T-helper 2 cell treated with Interferon-gamma antibody and Interleukin-4, amounts not matched to agents 5 μg/mL and 100 μg/mL, for 36 hours (primary cell): Measurements from ENCODE around the gene OCIAD2.
"Not testable (repeated sequence)": the region's sequence is repeated elsewhere in the genome, so short reads cannot be mapped to it uniquely, and the experiment has no call there.

ENCODE experiments used
- DNase-seq: peaks from one replicate; pipeline ENCODE4 v3.0.0; 2021; ENCODE audit warnings: low spot score
- H3K27ac Mint-ChIP-seq: one replicate; pipeline ENCODE4 v1.8.0; 2021; ENCODE audit warnings: mild to moderate bottlenecking, mixed read lengths
- H3K27me3 Mint-ChIP-seq: one replicate; pipeline ENCODE4 v1.8.0; 2021; ENCODE audit warnings: low read depth, mixed read lengths
- H3K36me3 Mint-ChIP-seq: one replicate; pipeline ENCODE4 v1.8.0; 2021; ENCODE audit warnings: low read depth, mixed read lengths
- H3K4me1 Mint-ChIP-seq: one replicate; pipeline ENCODE4 v1.8.0; 2021; ENCODE audit warnings: low read depth, mixed read lengths
- H3K4me3 Mint-ChIP-seq: one replicate; pipeline ENCODE4 v1.8.0; 2022; ENCODE audit warnings: mild to moderate bottlenecking, moderate library complexity, mixed read lengths
- H3K9me3 Mint-ChIP-seq: one replicate; pipeline ENCODE4 v1.8.0; 2021; ENCODE audit warnings: mixed read lengths

OCIAD2 gene

GRCh38 chr4:48924416-48924815 lies 17.8 kb upstream of the OCIAD2 start:
- peaks cover 2% of the 10 kb centered on the region for H3K4me1 Mint-ChIP-seq
- no peak for DNase-seq
- no peak overlapping the region for H3K27ac Mint-ChIP-seq
- H3K27me3 Mint-ChIP-seq = peaks cover 3% of the 10 kb centered on the region
- H3K4me3 Mint-ChIP-seq = no peak overlapping the region
- H3K36me3 Mint-ChIP-seq = peaks cover 3% of the 10 kb centered on the region
- H3K9me3 Mint-ChIP-seq = peaks cover 7% of the 10 kb centered on the region

- H3K9me3 Mint-ChIP-seq, H3K4me3 Mint-ChIP-seq, H3K27ac Mint-ChIP-seq, H3K36me3 Mint-ChIP-seq, H3K4me1 Mint-ChIP-seq, H3K27me3 Mint-ChIP-seq, DNase-seq: not testable (repeated sequence)
Observed at GRCh38 chr4:48923065-48923464, 16.5 kb upstream of the OCIAD2 start.

GRCh38 chr4:48914311-48914710 lies 7.7 kb upstream of the OCIAD2 start:
- Mint-ChIP-seq H3K36me3 (no peaks in the 10 kb centered on the region), H3K27ac (no peak overlapping the region), H3K4me1 (peaks cover 3% of the 10 kb centered on the region), H3K27me3 (peaks cover 15% of the 10 kb centered on the region), H3K9me3 (no peaks in the 10 kb centered on the region), H3K4me3 (no peak overlapping the region)
- no peak for DNase-seq

- H3K27me3 Mint-ChIP-seq = peaks cover 14% of the 10 kb centered on the region
- H3K36me3 Mint-ChIP-seq = no peaks in the 10 kb centered on the region
- H3K27ac Mint-ChIP-seq = no peak overlapping the region
- H3K4me1 Mint-ChIP-seq = peaks cover 3% of the 10 kb centered on the region
- H3K4me3 Mint-ChIP-seq = no peak overlapping the region
- H3K9me3 Mint-ChIP-seq = no peaks in the 10 kb centered on the region
- DNase-seq = no peak
Observed at GRCh38 chr4:48913346-48913745, 6.8 kb upstream of the OCIAD2 start.

GRCh38 chr4:48912349-48912748 lies 5.8 kb upstream of the OCIAD2 start:
- Mint-ChIP-seq H3K9me3 (no peaks in the 10 kb centered on the region), H3K4me1 (peaks cover 5% of the 10 kb centered on the region), H3K36me3 (no peaks in the 10 kb centered on the region), H3K4me3 (no peak overlapping the region), H3K27ac (no peak overlapping the region), H3K27me3 (peaks cover 12% of the 10 kb centered on the region)
- DNase-seq = no peak

GRCh38 chr4:48910511-48910910 lies 3.9 kb upstream of the OCIAD2 start:
- DNase-seq = no peak
- Mint-ChIP-seq H3K36me3 (peaks cover 4% of the 10 kb centered on the region), H3K27ac (no peak overlapping the region), H3K27me3 (peaks cover 3% of the 10 kb centered on the region), H3K9me3 (no peaks in the 10 kb centered on the region), H3K4me3 (no peak overlapping the region), H3K4me1 (peaks cover 15% of the 10 kb centered on the region)

- no peaks in the 10 kb centered on the region for H3K9me3 Mint-ChIP-seq
- peak overlapping the region; percentile 13 for H3K27ac Mint-ChIP-seq
- no peak overlapping the region for H3K4me3 Mint-ChIP-seq
- peak; percentile 75 for DNase-seq
- H3K36me3 Mint-ChIP-seq = peaks cover 8% of the 10 kb centered on the region
- H3K27me3 Mint-ChIP-seq = no peaks in the 10 kb centered on the region
- H3K4me1 Mint-ChIP-seq = peaks cover 22% of the 10 kb centered on the region
Observed at GRCh38 chr4:48909697-48910096, 3.1 kb upstream of the OCIAD2 start.

GRCh38 chr4:48908687-48909086 lies 2.1 kb upstream of the OCIAD2 start:
- peaks cover 26% of the 10 kb centered on the region for H3K4me1 Mint-ChIP-seq
- peaks cover 12% of the 10 kb centered on the region for H3K36me3 Mint-ChIP-seq
- H3K9me3 Mint-ChIP-seq = no peaks in the 10 kb centered on the region
- no peak for DNase-seq
- no peak overlapping the region for H3K4me3 Mint-ChIP-seq
- no peaks in the 10 kb centered on the region for H3K27me3 Mint-ChIP-seq
- peak overlapping the region; percentile 0 for H3K27ac Mint-ChIP-seq

GRCh38 chr4:48907706-48908477 lies 1.3 kb upstream of the OCIAD2 start:
- Mint-ChIP-seq H3K36me3 (peaks cover 14% of the 10 kb centered on the region), H3K4me3 (peak overlapping the region; percentile 35), H3K4me1 (peaks cover 26% of the 10 kb centered on the region), H3K27ac (peak overlapping the region; percentile 0), H3K27me3 (no peaks in the 10 kb centered on the region), H3K9me3 (no peaks in the 10 kb centered on the region)
- DNase-seq = no peak

- H3K4me1 Mint-ChIP-seq = peaks cover 32% of the 10 kb centered on the region
- no peak for DNase-seq
- peak overlapping the region; percentile 90 for H3K4me3 Mint-ChIP-seq
- H3K9me3 Mint-ChIP-seq = no peaks in the 10 kb centered on the region
- no peaks in the 10 kb centered on the region for H3K27me3 Mint-ChIP-seq
- H3K27ac Mint-ChIP-seq = peak overlapping the region; percentile 78
- H3K36me3 Mint-ChIP-seq = peaks cover 29% of the 10 kb centered on the region
Observed at GRCh38 chr4:48905363-48906015, 1.1 kb downstream of the OCIAD2 start.

GRCh38 chr4:48904541-48905142 lies 1.9 kb downstream of the OCIAD2 start:
- H3K36me3 Mint-ChIP-seq = peaks cover 34% of the 10 kb centered on the region
- H3K4me3 Mint-ChIP-seq = peak overlapping the region; percentile 90
- peaks cover 35% of the 10 kb centered on the region for H3K4me1 Mint-ChIP-seq
- no peak for DNase-seq
- no peaks in the 10 kb centered on the region for H3K9me3 Mint-ChIP-seq
- H3K27ac Mint-ChIP-seq = peak overlapping the region; percentile 49
- no peaks in the 10 kb centered on the region for H3K27me3 Mint-ChIP-seq

GRCh38 chr4:48904101-48904500 lies 2.5 kb downstream of the OCIAD2 start:
- H3K9me3 Mint-ChIP-seq = no peaks in the 10 kb centered on the region

GRCh38 chr4:48902266-48902665 lies 4.3 kb downstream of the OCIAD2 start:
- H3K9me3 Mint-ChIP-seq = no peaks in the 10 kb centered on the region
- H3K27ac Mint-ChIP-seq = no peak overlapping the region
- H3K4me3 Mint-ChIP-seq = no peak overlapping the region
- H3K36me3 Mint-ChIP-seq = peaks cover 53% of the 10 kb centered on the region
- H3K27me3 Mint-ChIP-seq = no peaks in the 10 kb centered on the region
- no peak for DNase-seq
- H3K4me1 Mint-ChIP-seq = peaks cover 46% of the 10 kb centered on the region

More at GRCh38 chr4:48904101-48904500, 2.5 kb downstream of the OCIAD2 start:
- peaks cover 39% of the 10 kb centered on the region for H3K36me3 Mint-ChIP-seq
- peaks cover 40% of the 10 kb centered on the region for H3K4me1 Mint-ChIP-seq
- no peak overlapping the region for H3K27ac Mint-ChIP-seq
- DNase-seq = no peak
- no peaks in the 10 kb centered on the region for H3K27me3 Mint-ChIP-seq
- no peak overlapping the region for H3K4me3 Mint-ChIP-seq

GRCh38 chr4:48901196-48901595 lies 5.4 kb downstream of the OCIAD2 start:
- Mint-ChIP-seq H3K4me1 (peaks cover 40% of the 10 kb centered on the region), H3K36me3 (peaks cover 62% of the 10 kb centered on the region)

More at GRCh38 chr4:48901196-48901595, 5.4 kb downstream of the OCIAD2 start:
- no peak overlapping the region for H3K4me3 Mint-ChIP-seq
- no peak overlapping the region for H3K27ac Mint-ChIP-seq
- DNase-seq = no peak
- H3K9me3 Mint-ChIP-seq = no peaks in the 10 kb centered on the region
- H3K27me3 Mint-ChIP-seq = no peaks in the 10 kb centered on the region
